MV-4-11 (cell line): ENCODE measurements around the gene RIMS4.
A peak's percentile ranks its signal among the peaks of the same experiment; 100 is the strongest.

Experiments
- DNase-seq: peaks from one replicate; lab custom pipeline; 2025; lab: John Stamatoyannopoulos, UW

The RIMS4 gene

GRCh38 chr20:44739942-44740341 is 70.4 kb downstream of the RIMS4 start:
- no peak for DNase-seq

- peak; percentile 88 for DNase-seq
Observed at GRCh38 chr20:44738813-44739477, 71.4 kb downstream of the RIMS4 start.

- DNase-seq: no peak
Observed at GRCh38 chr20:44737116-44737515, 73.2 kb downstream of the RIMS4 start.

- DNase-seq: peak; percentile 99
Observed at GRCh38 chr20:44736170-44737021, 74.0 kb downstream of the RIMS4 start.

GRCh38 chr20:44735816-44736169 is 74.6 kb downstream of the RIMS4 start:
- no peak for DNase-seq

- no peak for DNase-seq
Observed at GRCh38 chr20:44734938-44735337, 75.4 kb downstream of the RIMS4 start.

GRCh38 chr20:44733341-44734069 is 76.8 kb downstream of the RIMS4 start:
- peak; percentile 29 for DNase-seq

- no peak for DNase-seq
Observed at GRCh38 chr20:44732327-44732726, 78.0 kb downstream of the RIMS4 start.

DNA sequence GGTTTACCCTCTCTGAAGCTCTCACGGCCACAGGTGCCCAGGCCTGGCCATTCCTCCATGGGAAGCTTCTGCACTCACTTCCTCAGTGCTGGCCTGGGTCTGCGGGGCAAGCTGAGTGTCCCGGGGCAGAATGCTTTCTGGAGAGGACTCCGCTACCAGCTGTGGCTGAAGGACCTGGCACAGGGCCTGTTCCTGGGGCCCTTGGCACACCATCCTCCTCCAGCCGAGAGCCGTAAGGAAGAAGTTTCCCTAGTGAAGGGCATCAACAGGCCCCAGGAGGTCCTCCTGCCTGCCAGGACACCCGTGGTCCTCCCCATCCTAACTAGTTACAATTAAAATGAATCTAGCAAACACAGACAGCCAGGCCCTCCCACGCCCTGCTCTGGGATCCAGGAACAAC is 78.7 kb downstream of the RIMS4 start:
- DNase-seq: no peak

- DNase-seq: no peak
Observed at GRCh38 chr20:44730441-44730840, 79.9 kb downstream of the RIMS4 start.

DNA sequence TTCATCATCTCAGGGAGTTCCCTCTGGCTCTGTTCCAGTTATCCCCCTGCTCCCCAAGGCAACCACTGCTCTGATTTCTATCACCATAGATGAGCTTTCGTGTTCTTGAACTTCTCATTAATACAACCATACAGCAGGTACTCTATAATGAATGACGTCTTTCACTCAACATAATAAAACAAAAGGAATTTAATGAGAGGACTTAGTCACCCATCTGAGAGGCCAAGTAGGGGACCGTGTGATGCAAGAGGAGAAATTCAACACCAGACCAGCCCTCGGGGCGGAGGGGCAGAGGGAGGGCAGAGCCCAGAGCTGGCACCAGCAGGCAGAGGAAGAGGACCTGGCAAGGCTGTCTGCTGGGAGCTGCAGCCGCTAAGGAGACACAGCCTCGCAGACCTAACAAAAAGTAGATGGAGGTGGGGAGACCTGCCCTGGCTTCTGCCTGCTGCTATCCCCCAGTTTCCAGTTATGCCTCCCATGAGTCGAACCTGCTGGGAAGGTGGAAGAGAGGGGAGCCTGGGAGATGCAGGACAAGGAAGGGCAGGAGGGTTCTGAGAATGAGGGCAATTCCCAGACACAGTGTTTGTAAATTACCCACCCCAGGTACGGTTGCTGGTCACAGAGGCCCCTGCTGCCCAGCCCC is 81.4 kb downstream of the RIMS4 start:
- peak; percentile 61 for DNase-seq

GRCh38 chr20:44727651-44728050 is 82.7 kb downstream of the RIMS4 start:
- no peak for DNase-seq

- DNase-seq: no peak
Observed at GRCh38 chr20:44727039-44727438, 83.3 kb downstream of the RIMS4 start.

DNA sequence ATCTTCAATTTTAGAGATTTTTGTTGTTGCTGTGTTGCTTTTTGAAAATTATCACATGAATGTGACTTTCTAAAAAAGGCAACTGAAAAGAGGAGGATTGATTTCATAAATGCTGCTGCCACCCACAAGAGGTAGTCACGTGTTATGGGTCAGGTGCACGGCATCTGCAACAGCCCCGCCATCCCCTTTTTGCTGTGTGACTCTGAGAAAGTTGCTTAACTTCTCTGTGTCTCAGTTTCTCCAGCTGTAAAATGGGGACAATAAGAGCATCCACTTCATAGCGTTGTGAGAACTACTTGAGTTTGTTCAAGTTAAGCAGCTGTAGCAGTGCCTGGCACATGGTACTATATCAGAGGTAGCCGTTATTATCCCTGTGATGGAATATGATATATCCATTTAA is 84.5 kb downstream of the RIMS4 start:
- DNase-seq: no peak

DNA sequence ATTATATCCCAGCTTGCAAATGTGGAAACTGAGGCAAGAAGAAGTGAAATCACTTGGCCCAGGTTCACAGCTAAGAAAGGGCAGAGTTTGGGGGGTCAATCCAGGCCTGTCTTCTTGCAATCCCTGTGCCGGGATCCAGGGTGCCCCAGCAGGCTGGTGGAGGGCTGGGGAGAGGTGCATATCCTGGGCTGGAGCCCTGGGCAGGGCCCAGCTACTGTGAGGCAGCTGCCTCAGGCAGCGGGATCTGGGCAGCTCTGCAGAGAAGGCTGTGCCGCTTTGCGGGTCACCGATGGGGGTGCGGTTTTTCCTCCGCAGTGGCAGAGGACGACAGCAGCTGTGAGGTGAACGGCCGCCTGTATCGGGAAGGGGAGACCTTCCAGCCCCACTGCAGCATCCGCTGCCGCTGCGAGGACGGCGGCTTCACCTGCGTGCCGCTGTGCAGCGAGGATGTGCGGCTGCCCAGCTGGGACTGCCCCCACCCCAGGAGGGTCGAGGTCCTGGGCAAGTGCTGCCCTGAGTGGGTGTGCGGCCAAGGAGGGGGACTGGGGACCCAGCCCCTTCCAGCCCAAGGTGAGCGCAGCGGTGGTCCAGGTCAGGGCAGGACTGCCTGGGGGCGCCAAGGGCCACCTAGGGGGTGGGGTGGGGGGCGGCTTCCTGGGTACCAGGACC is 85.8 kb downstream of the RIMS4 start:
- DNase-seq: no peak

DNA sequence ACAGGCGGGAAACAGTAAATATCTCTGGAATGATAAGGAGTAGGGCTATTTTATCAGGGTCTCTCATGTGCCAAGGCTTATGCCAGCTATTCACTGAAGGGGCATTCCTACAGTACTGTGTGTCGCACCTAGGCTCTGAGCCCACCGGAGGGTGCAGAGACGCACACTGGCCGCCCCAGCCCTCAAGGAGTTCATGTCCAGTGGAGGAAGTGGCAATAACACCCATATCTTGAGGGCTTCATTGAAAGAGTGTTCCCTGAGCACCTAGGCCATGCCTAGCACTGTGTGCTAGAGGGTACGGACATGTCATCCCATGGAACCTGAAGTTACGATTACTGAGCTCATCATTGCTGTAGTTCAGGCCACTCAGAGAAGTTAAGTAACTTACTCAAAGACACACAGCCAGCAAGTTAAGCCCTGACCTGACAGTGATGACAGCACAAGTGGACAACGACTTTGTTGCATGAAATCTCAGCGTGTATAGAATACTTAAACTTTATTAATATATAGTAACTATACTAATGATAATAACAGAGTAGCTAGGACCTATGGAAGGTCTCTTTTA is 86.5 kb downstream of the RIMS4 start:
- no peak for DNase-seq

- DNase-seq: peak; percentile 8
Observed at GRCh38 chr20:44723391-44723790, 87.0 kb downstream of the RIMS4 start.

DNA sequence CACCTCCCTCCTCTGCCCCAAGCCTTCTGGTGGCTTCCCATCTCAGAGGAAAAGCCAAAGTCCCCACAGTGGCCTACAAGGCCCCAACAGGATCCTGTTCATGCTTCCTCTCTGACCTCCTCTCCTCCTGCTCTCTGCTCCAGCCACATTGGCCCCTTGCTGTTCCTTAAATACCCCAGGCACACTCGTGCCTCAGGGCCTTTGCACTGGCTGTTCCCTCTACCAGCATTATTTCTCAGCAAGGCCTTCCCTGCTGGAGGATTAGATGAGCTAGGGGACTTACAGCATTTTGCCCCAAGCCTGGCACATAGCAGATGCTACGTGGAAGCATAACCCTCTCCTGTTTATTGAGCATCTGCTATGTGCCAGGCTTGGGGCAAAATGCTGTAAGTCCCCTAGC is 87.4 kb downstream of the RIMS4 start:
- DNase-seq: no peak

GRCh38 chr20:44721785-44722054 is 88.6 kb downstream of the RIMS4 start:
- no peak for DNase-seq

DNA sequence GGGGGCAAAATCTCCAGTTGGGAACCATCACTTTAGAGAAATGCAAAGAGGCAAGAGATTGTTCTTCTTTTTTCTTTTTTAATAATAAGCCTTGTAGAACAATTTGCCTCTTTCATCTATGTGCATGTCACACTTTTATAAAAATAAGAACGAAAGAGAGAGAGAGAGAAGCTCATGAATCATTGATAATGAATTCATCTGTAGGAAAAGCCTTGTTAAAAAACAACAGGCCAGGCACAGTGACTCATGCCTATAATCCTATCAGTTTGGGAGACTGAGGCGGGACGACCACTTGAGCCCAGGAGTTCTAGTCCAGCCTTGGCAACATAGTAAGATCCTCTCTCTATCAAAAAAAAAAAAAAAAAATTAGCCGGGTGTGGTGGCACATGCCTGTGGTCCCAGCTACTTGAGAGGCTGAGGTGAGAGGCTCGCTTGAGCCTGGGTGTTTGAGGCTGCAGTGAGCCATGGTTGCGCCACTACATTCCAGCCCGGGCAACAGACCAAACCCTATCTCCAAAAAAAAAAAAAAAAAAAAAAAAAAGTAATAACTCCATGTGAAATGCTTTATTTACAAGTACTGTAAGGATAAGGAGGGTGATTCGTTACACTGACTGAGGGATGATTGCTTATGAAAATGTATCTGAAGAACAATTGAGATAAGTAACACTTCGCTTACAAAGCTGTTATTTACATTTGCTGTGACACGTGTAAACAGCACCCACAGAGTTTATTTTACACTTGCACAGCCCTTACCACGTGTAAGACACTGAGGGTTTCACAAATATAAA is 89.2 kb downstream of the RIMS4 start:
- DNase-seq: peak; percentile 6

DNA sequence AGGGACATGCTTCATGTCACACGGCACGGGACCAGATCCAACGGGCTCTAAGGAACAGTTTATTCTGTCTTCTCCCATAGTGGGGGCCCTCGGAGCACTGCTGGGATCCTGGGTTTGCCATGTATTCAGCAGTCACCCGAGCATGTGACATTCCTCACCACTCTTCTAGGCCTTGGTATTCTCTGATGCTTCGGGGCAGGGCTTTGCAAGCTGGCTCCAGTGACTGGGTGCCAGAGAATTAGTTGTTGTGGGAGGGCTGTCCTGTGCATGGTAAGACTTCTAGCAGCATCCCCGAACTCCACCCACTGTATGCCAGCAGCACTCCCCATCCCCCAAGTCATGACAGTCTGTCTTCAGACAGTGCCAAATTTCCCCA is 89.7 kb downstream of the RIMS4 start:
- no peak for DNase-seq
